Upper lobe of left lung (tissue), 6 donors: Measurements from ENCODE around the gene ARHGEF26. TPM values are rescaled to one million over a fixed set of nuclear protein-coding genes. Genes with fewer than 3 reads are reported as not detected.

Experiments used
- ATAC-seq, 2 donors: fragments of 200-7000 bp; cut with Tn5 transposase; one replicate each; pipeline ENCODE4 v1.9.1; 2022; ENCODE audit warnings: mild to moderate bottlenecking in 2 of 2, moderate library complexity in 2 of 2; ENCODE audit not compliant: low FRiP score in 2 of 2
- DNase-seq, 2 donors: peaks; one replicate each; pipeline ENCODE4 v3.0.0-alpha.2; 2019 to 2020
- H3K27ac ChIP-seq, 4 donors: fragments of 200-600 bp; sonication (generic); one replicate each; pipeline ENCODE4 v1.5.1; 2016 to 2019
- H3K27me3 ChIP-seq, 4 donors: fragments of 200-600 bp; sonication (generic); one replicate each; pipeline ENCODE4 v1.5.1; 2017 to 2019
- H3K36me3 ChIP-seq, 4 donors: fragments of 200-600 bp; sonication (generic); one replicate each; pipeline ENCODE4 v1.5.1; 2016 to 2019
- H3K4me1 ChIP-seq, 4 donors: fragments of 200-600 bp; sonication (generic); one replicate each; pipeline ENCODE4 v1.5.1; 2018 to 2019
- H3K4me3 ChIP-seq, 4 donors: fragments of 200-600 bp; sonication (generic); one replicate each; pipeline ENCODE4 v1.5.1; 2017 to 2019; ENCODE audit warnings: mild to moderate bottlenecking in 2 of 4, moderate library complexity in 1 of 4
- H3K9me3 ChIP-seq, 4 donors: fragments of 200-600 bp; sonication (generic); one replicate each; pipeline ENCODE4 v1.5.1; 2018 to 2019
- EP300 ChIP-seq, 4 donors: sonication (generic); formaldehyde crosslinking; IDR thresholded peaks; one replicate each; pipeline ENCODE4 v1.5.1; 2017; ENCODE audit warnings: antibody characterized with exemption in 4 of 4, control low read depth in 2 of 4
- POLR2A ChIP-seq, 4 donors: fragments of 450-650 bp; IDR thresholded peaks; one replicate each; pipeline ENCODE4 v1.5.1; 2016 to 2017; ENCODE audit warnings: antibody characterized with exemption in 4 of 4, mild to moderate bottlenecking in 2 of 4
- POLR2AphosphoS5 ChIP-seq, 2 donors: sonication (generic); formaldehyde crosslinking; IDR thresholded peaks; one replicate each; pipeline ENCODE4 v1.5.1; 2017; ENCODE audit warnings: antibody characterized with exemption in 2 of 2
- WGBS, 2 donors: methylation state at CpG; one replicate each; pipeline ENCODE4 v1.1.5; 2017 to 2018; 5-methylcytosine and 5-hydroxymethylcytosine counted together
- total RNA-seq, 6 donors: library from RNA; depleted of rRNA in 4 of 6; stranded (reverse); fragments of >200 nt in 4 of 6; gene quantifications; one replicate each; pipeline versions ENCODE4 v1.1.0 to v1.2.1, GENCODE V29; 2016 to 2021
- TF ChIP-seq, protein P1 (sequence below), 6 experiments: fragments of 450-650 bp in 4 of 6; fragments of 200-600 bp in 2 of 6; sonication (generic) in 2 of 6; IDR thresholded peaks; one replicate each; pipeline ENCODE4 v1.5.1; 2016 to 2019; ENCODE audit warnings: antibody characterized with exemption in 6 of 6
- donor health status: DM: no; HTN: no; CAD: no; lungs with moderate emphysema.
- donor health status: DM: no; HTN: yes; CAD: no; lungs with severe emphysema.

The ARHGEF26 gene
- total RNA-seq, 6 donors from 2014 or later: 49.3 to 110 (median 90.9) TPM

DNA sequence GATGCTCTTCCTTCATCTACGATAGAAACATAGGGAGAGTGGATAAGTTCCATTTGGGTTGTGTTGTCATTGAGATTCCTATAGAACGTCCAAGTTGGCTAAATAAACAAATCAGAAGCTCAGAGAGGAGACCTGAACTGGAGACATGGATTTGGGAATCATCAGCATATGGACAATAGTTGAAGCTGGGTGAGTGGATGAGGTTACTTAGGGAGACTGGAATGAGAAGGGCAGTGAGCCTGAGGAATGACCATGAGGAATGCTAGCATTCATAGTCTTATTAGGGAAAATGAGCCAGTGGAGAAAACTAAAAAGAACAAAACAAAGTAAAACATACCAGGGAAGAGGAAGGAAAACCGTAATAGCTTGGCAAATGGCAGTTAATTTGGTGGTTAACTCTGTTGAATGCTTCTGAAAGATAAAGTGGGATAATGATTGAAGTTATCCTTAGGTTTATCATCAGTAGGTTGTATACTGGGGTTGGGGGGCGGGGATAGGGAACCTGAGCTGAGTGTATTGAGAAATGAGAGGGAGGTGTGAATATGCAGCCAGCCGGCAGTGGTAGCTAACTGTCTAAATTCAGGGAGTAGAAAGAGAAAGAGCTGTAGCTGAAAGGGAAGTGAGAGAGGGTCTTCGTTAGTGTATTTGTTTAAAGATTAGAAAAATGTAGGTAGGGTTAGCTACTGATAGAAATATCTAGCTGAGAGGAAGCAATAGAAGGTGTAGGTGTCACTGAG lies 74.6 kb downstream of the ARHGEF26 start:
- DNase-seq: no peak
- Histone ChIP-seq H3K36me3 (peaks cover 0 to 43% (median 4%) of the 10 kb centered on the region in 4 donors), H3K4me3 (no peak overlapping the region), H3K27ac (no peak overlapping the region), H3K4me1 (no peaks in the 10 kb centered on the region), H3K27me3 (no peaks in the 10 kb centered on the region), H3K9me3 (no peaks in the 10 kb centered on the region)
- ATAC-seq: no peak
- no peak for TF ChIP-seq POLR2A (IDR thresholded peaks at IDR 0.05)
- TF ChIP-seq, protein P1, sequence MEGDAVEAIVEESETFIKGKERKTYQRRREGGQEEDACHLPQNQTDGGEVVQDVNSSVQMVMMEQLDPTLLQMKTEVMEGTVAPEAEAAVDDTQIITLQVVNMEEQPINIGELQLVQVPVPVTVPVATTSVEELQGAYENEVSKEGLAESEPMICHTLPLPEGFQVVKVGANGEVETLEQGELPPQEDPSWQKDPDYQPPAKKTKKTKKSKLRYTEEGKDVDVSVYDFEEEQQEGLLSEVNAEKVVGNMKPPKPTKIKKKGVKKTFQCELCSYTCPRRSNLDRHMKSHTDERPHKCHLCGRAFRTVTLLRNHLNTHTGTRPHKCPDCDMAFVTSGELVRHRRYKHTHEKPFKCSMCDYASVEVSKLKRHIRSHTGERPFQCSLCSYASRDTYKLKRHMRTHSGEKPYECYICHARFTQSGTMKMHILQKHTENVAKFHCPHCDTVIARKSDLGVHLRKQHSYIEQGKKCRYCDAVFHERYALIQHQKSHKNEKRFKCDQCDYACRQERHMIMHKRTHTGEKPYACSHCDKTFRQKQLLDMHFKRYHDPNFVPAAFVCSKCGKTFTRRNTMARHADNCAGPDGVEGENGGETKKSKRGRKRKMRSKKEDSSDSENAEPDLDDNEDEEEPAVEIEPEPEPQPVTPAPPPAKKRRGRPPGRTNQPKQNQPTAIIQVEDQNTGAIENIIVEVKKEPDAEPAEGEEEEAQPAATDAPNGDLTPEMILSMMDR (IDR thresholded peaks at IDR 0.05): no peak
- TF ChIP-seq EP300 (IDR thresholded peaks at IDR 0.05): no peak
- 60 to 64% methylated on average over 6 of the region's 6 CpGs for WGBS, 2 donors

DNA sequence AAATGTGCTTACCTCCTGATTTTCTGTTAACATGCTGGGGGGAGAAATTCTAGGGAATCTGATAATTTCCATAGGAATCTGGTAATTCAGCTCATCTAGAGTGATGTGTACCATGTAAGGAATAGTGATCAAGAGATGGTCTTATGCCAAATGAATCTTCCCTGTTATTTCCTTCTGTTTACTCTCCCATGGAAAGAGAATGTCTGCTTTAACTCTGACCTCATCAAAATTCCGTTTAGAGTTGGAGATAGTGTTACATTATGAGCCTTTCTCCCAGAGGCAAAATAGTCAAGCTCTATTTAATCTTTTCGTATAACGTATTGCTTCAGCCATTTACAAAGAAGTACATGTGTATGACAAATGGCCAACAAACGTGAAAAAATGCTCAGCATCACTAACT lies 76.6 kb downstream of the ARHGEF26 start:
- Histone ChIP-seq H3K27ac (no peak overlapping the region), H3K4me3 (no peak overlapping the region), H3K27me3 (no peaks in the 10 kb centered on the region), H3K36me3 (peaks cover 0 to 28% (median 3%) of the 10 kb centered on the region in 4 donors), H3K9me3 (no peaks in the 10 kb centered on the region), H3K4me1 (no peaks in the 10 kb centered on the region)
- DNase-seq (no peak), ATAC-seq (no peak)
- 86 to 90% methylated on average over 4 of the region's 4 CpGs for WGBS, 2 donors
- no peak for TF ChIP-seq EP300 (IDR thresholded peaks at IDR 0.05)
- TF ChIP-seq POLR2A (IDR thresholded peaks at IDR 0.05): no peak
- no peak for TF ChIP-seq POLR2AphosphoS5 (IDR thresholded peaks at IDR 0.05)
- TF ChIP-seq, protein P1 (IDR thresholded peaks at IDR 0.05): no peak

DNA sequence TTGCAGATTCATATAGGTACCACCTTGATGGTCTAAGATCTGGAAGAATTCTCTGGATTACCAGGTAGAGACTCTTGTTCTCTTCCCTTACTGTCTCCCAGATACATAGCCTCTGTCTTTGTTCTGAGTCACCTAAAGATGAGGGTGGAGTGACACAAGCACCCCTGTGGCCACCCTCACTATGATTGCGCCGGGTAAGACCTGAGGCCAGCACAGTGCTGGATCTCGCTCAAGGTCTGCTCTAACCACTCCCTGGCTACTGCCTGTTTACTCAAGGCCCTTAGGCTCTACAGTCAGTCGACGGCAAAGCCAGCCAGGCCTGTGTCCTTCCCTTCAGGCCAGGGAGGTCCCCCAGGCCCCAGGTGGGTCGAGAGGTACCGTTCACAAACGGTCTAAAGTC lies 88.3 kb downstream of the ARHGEF26 start:
- no peak for ATAC-seq
- 95 to 98% methylated on average over 8 of the region's 8 CpGs for WGBS, 2 donors

DNA sequence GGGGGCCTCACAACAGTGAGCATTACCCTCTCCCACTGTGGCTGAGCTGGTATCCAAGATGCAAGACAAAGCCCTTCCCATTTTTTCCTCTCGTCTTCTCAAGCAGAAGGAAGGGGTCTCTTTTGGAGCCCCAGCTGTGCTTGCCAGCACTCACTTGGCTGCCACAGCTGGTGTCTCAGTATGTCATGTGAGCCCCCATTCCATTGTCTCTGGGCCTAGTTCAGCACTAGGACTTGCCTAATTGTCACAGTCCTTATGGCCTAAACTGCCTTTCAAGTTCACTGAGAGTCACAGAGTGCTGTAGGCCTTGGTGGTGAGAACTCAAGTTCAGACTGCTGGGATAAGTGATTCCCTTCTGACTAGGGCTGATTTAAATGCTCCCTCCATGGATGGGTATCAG lies 89.8 kb downstream of the ARHGEF26 start:
- Histone ChIP-seq H3K4me1 (no peaks in the 10 kb centered on the region), H3K36me3 (peaks cover 0 to 22% (median 0%) of the 10 kb centered on the region in 4 donors), H3K9me3 (no peaks in the 10 kb centered on the region), H3K27ac (no peak overlapping the region), H3K4me3 (no peak overlapping the region), H3K27me3 (no peaks in the 10 kb centered on the region)
- no peak for DNase-seq
- 88 to 100% methylated on average over 1 of the region's 1 CpG for WGBS, 2 donors
- TF ChIP-seq, protein P1 (IDR thresholded peaks at IDR 0.05): no peak
- no peak for TF ChIP-seq POLR2AphosphoS5 (IDR thresholded peaks at IDR 0.05)
- TF ChIP-seq EP300 (IDR thresholded peaks at IDR 0.05): no peak
- TF ChIP-seq POLR2A (IDR thresholded peaks at IDR 0.05): no peak
- ATAC-seq: no peak

More for the DNA sequence above, 88.3 kb downstream of the ARHGEF26 start:
- Histone ChIP-seq H3K27ac (no peak overlapping the region), H3K36me3 (peaks cover 0 to 22% (median 0%) of the 10 kb centered on the region in 4 donors), H3K27me3 (no peaks in the 10 kb centered on the region), H3K4me1 (no peaks in the 10 kb centered on the region), H3K9me3 (no peaks in the 10 kb centered on the region), H3K4me3 (no peak overlapping the region)
- no peak for TF ChIP-seq EP300 (IDR thresholded peaks at IDR 0.05)
- TF ChIP-seq POLR2AphosphoS5 (IDR thresholded peaks at IDR 0.05): no peak
- no peak for TF ChIP-seq POLR2A (IDR thresholded peaks at IDR 0.05)
- TF ChIP-seq, protein P1 (IDR thresholded peaks at IDR 0.05): no peak
- no peak for DNase-seq

DNA sequence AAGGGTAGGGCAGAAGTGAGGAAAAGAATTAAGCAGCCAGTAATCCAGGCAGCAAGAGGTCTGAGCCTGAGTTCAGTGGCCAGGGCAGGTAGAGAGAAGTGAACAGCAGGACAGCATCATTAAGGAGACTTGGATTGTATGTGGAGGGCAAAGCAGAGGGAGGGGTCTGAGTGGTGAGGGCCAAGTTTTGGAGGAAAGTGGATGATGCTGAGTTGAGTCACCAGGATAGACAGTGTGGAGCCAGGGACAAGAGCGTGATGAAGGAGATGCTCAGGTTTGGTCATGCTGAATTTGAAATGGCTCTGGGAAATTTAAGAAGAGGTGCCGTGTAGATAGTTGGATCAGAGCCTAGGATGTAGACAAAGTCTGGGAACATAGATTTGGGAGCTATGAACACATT lies 93.1 kb downstream of the ARHGEF26 start:
- no peak for ATAC-seq
- TF ChIP-seq, protein P1 (IDR thresholded peaks at IDR 0.05): no peak
- no peak for DNase-seq
- H3K4me3 ChIP-seq: no peak overlapping the region
- H3K36me3 ChIP-seq: peaks cover 0 to 25% (median 0%) of the 10 kb centered on the region in 4 donors
- H3K9me3 ChIP-seq: no peaks in the 10 kb centered on the region
- WGBS, 2 donors: 97 to 98% methylated on average over 2 of the region's 2 CpGs
- no peaks in the 10 kb centered on the region for H3K4me1 ChIP-seq
- no peak overlapping the region for H3K27ac ChIP-seq
- no peaks in the 10 kb centered on the region for H3K27me3 ChIP-seq
